Liver (tissue), 9 donors: ENCODE data around the gene ANO10. TPM values are rescaled to one million over a fixed set of nuclear protein-coding genes. Genes with fewer than 3 reads are reported as not detected.

Experiments
- DNase-seq: peaks from one replicate; pipeline ENCODE4 v3.0.0-alpha.2; 2017; ENCODE audit warnings: low spot score
- H3K27ac ChIP-seq, 2 donors: one replicate each; pipeline ENCODE4 v1.7.0; 2013; ENCODE audit warnings: inconsistent platforms in 2 of 2, low read length in 2 of 2, control low read depth in 1 of 2, low read depth in 1 of 2, mild to moderate bottlenecking in 1 of 2
- H3K27me3 ChIP-seq, 4 donors: one replicate each; pipeline versions ENCODE4 v1.6.1 to v1.7.0; 2013; ENCODE audit warnings: low read length in 3 of 4, inconsistent platforms in 1 of 4, mild to moderate bottlenecking in 1 of 4, moderate library complexity in 1 of 4; ENCODE audit not compliant: control insufficient read depth in 4 of 4, insufficient read depth in 4 of 4
- H3K36me3 ChIP-seq, 4 donors: one replicate each; pipeline versions ENCODE4 v1.6.1 to v1.7.0; 2013; ENCODE audit warnings: low read length in 3 of 4, mild to moderate bottlenecking in 3 of 4, low read depth in 1 of 4, moderate library complexity in 1 of 4; ENCODE audit not compliant: control insufficient read depth in 4 of 4, insufficient read depth in 3 of 4
- H3K4me1 ChIP-seq, 4 donors: one replicate each; pipeline versions ENCODE4 v1.6.1 to v1.7.0; 2013; ENCODE audit warnings: low read length in 3 of 4, mild to moderate bottlenecking in 3 of 4, moderate library complexity in 1 of 4; ENCODE audit not compliant: control insufficient read depth in 4 of 4, insufficient read depth in 4 of 4
- H3K4me3 ChIP-seq, 3 donors: one replicate each; pipeline versions ENCODE4 v1.6.1 to v1.7.0; 2013; ENCODE audit warnings: low read length in 3 of 3, control low read depth in 1 of 3, low read depth in 1 of 3, mild to moderate bottlenecking in 1 of 3
- H3K9ac ChIP-seq, 2 donors: one replicate each; pipeline ENCODE4 v1.7.0; 2013; ENCODE audit warnings: low read length in 2 of 2, mild to moderate bottlenecking in 2 of 2, moderate library complexity in 2 of 2, control low read depth in 1 of 2, low read depth in 1 of 2
- H3K9me3 ChIP-seq, 4 donors: one replicate each; pipeline versions ENCODE4 v1.6.1 to v1.7.0; 2013; ENCODE audit warnings: low read length in 3 of 4; ENCODE audit not compliant: control insufficient read depth in 4 of 4
- ATF3 ChIP-seq: IDR thresholded peaks from 2 replicates; pipeline ENCODE4 v1.6.1; 2016; ENCODE audit warnings: antibody characterized with exemption
- CTCF ChIP-seq: fragments of 150-350 bp; IDR thresholded peaks from 2 replicates; pipeline ENCODE4 v1.5.1; 2017; ENCODE audit warnings: improper control_type of control experiment, low read depth, low read length; ENCODE audit not compliant: missing input control
- EGR1 ChIP-seq, 2 donors: IDR thresholded peaks; 2 replicates each; pipeline ENCODE4 v1.6.1; 2016 to 2018; ENCODE audit warnings: antibody characterized with exemption in 2 of 2, low read depth in 2 of 2
- FOXA1 ChIP-seq: IDR thresholded peaks from 2 replicates; pipeline ENCODE4 v1.6.1; 2016; ENCODE audit warnings: antibody characterized with exemption
- FOXA2 ChIP-seq: IDR thresholded peaks from 2 replicates; pipeline ENCODE4 v1.6.1; 2016; ENCODE audit warnings: antibody characterized with exemption
- GABPA ChIP-seq, 2 donors: IDR thresholded peaks in 1 of 2; conservative IDR thresholded peaks in 1 of 2; 2 replicates each; pipeline ENCODE4 v1.6.1; 2016; ENCODE audit warnings: antibody characterized with exemption in 2 of 2, mild to moderate bottlenecking in 1 of 2, moderate library complexity in 1 of 2
- HNF4A ChIP-seq, 2 donors: conservative IDR thresholded peaks; 2 replicates each; pipeline ENCODE4 v1.6.1; 2016; ENCODE audit warnings: antibody characterized with exemption in 2 of 2, mild to moderate bottlenecking in 2 of 2
- HNF4G ChIP-seq: IDR thresholded peaks from 2 replicates; pipeline ENCODE4 v1.6.1; 2016; ENCODE audit warnings: antibody characterized with exemption
- MAX ChIP-seq: IDR thresholded peaks from 2 replicates; pipeline ENCODE4 v1.6.1; 2016; ENCODE audit warnings: antibody characterized with exemption
- NR2F2 ChIP-seq: IDR thresholded peaks from 2 replicates; pipeline ENCODE4 v1.6.1; 2016; ENCODE audit warnings: antibody characterized with exemption
- RAD21 ChIP-seq, 2 donors: IDR thresholded peaks; 2 replicates each; pipeline ENCODE4 v1.6.1; 2016; ENCODE audit warnings: antibody characterized with exemption in 2 of 2, mild to moderate bottlenecking in 2 of 2
- REST ChIP-seq: IDR thresholded peaks from 2 replicates; pipeline ENCODE4 v1.6.1; 2016; ENCODE audit warnings: antibody characterized with exemption, mild to moderate bottlenecking
- RXRA ChIP-seq, 2 donors: IDR thresholded peaks; 2 replicates each; pipeline ENCODE4 v1.6.1; 2017 to 2018; ENCODE audit warnings: antibody characterized with exemption in 2 of 2, mild to moderate bottlenecking in 1 of 2
- SP1 ChIP-seq: IDR thresholded peaks from 2 replicates; pipeline ENCODE4 v1.6.1; 2018; ENCODE audit warnings: antibody characterized with exemption, mild to moderate bottlenecking
- TAF1 ChIP-seq: conservative IDR thresholded peaks from 2 replicates; pipeline ENCODE4 v1.6.1; 2016; ENCODE audit warnings: antibody characterized with exemption, mild to moderate bottlenecking
- YY1 ChIP-seq: IDR thresholded peaks from 2 replicates; pipeline ENCODE4 v1.6.1; 2016; ENCODE audit warnings: antibody characterized with exemption, mild to moderate bottlenecking
- ZBTB33 ChIP-seq: IDR thresholded peaks from 2 replicates; pipeline ENCODE4 v1.6.1; 2016; ENCODE audit warnings: antibody characterized with exemption
- WGBS: extraction: QIAGEN DNeasy Blood & Tissue Kit; methylation state at CpG from one replicate; pipeline ENCODE4 v1.1.7; 2013; 5-methylcytosine and 5-hydroxymethylcytosine counted together
- polyA plus RNA-seq, 2 donors: library from polyadenylated mRNA; stranded (reverse) in 1 of 2; unstranded in 1 of 2; fragments of 200-250 nt in 1 of 2; fragments of >200 nt in 1 of 2; fragmentation: Nextera tagmentation in 1 of 2; extraction: Ambion mirVana in 1 of 2; gene quantifications; one replicate each; pipeline versions ENCODE4 v1.2.1 to v1.2.3, GENCODE V29; 2013 to 2015
- total RNA-seq, 2 donors: library from RNA; depleted of rRNA; stranded (reverse); fragments of >200 nt; gene quantifications; one replicate each; pipeline ENCODE4 v1.2.3, GENCODE V29; 2014
- donor health status: healthy.
- donor health status: healthy.
- donor health status: healthy.
- donor health status: healthy.
- donor health status: healthy.

Gene ANO10
- total and polyA plus RNA-seq, 4 donors, result 5.6 to 8.7 (median 6.8) TPM

GRCh38 chr3:43583481-43583880, 38.3 kb downstream of the ANO10 start:
- Histone ChIP-seq H3K9ac (no peak overlapping the region), H3K27ac (no peak overlapping the region), H3K36me3 (no peaks in the 10 kb centered on the region), H3K4me1 (no peaks in the 10 kb centered on the region), H3K27me3 (no peaks in the 10 kb centered on the region), H3K4me3 (no peak overlapping the region), H3K9me3 (no peaks in the 10 kb centered on the region)
- 93% methylated on average over 4 of the region's 4 CpGs for WGBS
- TF ChIP-seq RXRA (IDR thresholded peaks at IDR 0.05) (no peak), YY1 (no peak), HNF4G (no peak), CTCF (no peak), ZBTB33 (no peak), SP1 (no peak), TAF1 (no peak), NR2F2 (no peak)
- no peak for DNase-seq

- Histone ChIP-seq H3K4me1 (no peaks in the 10 kb centered on the region), H3K27ac (no peak overlapping the region), H3K4me3 (no peak overlapping the region), H3K9ac (no peak overlapping the region), H3K27me3 (no peaks in the 10 kb centered on the region), H3K36me3 (no peaks in the 10 kb centered on the region), H3K9me3 (no peaks in the 10 kb centered on the region)
- TF ChIP-seq FOXA1 (no peak), FOXA2 (no peak), HNF4G (no peak), GABPA (IDR thresholded peaks at IDR 0.05 in 1 of 2, conservative IDR thresholded peaks at IDR 0.05 in 1 of 2) (no peak), REST (no peak), MAX (no peak), RXRA (IDR thresholded peaks at IDR 0.05) (no peak), RAD21 (IDR thresholded peaks at IDR 0.05) (no peak), ATF3 (no peak), YY1 (no peak), EGR1 (IDR thresholded peaks at IDR 0.05; ENCODE audit: low read depth in 2 of 2) (no peak), NR2F2 (no peak), TAF1 (no peak), HNF4A (conservative IDR thresholded peaks at IDR 0.05) (no peak), ZBTB33 (no peak), SP1 (no peak)
- no peak for DNase-seq
- 72% methylated on average over 1 of the region's 1 CpG for WGBS
Measured at GRCh38 chr3:43582866-43583265, 38.9 kb downstream of the ANO10 start.
